Measurements from ENCODE around the gene FAM181A. TPM values are rescaled to one million over a fixed set of nuclear protein-coding genes. Genes with fewer than 3 reads are reported as not detected.

Gene FAM181A
- total RNA-seq, 1 experiment from 2014 or later = not detected

DNA sequence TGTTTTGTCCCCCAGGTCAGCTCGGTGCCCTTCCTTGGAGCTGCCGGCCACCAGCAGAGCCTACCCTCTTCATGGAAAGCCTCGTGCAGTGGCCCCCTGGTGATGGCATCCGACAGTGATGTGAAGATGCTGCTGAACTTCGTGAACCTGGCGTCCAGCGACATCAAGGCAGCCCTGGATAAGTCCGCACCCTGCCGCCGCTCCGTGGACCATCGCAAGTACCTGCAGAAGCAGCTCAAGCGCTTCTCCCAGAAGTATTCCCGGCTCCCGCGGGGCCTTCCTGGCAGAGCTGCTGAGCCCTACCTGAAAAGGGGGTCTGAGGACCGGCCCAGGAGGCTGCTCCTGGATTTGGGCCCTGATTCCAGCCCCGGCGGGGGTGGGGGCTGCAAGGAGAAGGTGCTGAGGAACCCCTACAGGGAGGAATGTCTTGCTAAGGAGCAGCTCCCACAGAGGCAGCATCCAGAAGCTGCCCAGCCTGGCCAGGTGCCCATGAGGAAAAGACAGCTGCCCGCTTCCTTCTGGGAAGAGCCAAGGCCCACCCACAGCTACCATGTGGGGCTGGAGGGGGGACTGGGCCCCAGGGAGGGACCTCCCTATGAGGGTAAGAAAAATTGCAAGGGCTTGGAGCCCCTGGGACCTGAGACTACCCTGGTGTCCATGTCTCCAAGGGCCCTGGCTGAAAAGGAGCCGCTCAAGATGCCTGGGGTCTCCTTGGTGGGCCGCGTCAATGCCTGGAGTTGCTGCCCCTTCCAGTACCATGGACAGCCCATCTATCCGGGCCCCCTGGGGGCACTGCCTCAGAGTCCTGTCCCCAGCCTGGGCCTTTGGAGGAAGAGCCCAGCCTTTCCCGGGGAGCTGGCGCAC is 1.3 kb downstream of the FAM181A start:
- Histone ChIP-seq H2AK5ac (ENCODE audit: insufficient read length, low read length) (no peak overlapping the region), H2AFZ (ENCODE audit: low read length) (no peak overlapping the region), H3K27ac (ENCODE audit: insufficient read length, low read depth, low read length) (no peak overlapping the region), H2BK120ac (ENCODE audit: low read depth, low read length, poor library complexity, severe bottlenecking) (no peak overlapping the region), H3K79me2 (ENCODE audit: insufficient read depth, low read length) (no peaks in the 10 kb centered on the region), H3K4me1 (ENCODE audit: insufficient read depth, low read length) (no peaks in the 10 kb centered on the region), H2BK20ac (ENCODE audit: low read depth, low read length, poor library complexity, severe bottlenecking) (no peak overlapping the region), H4K20me1 (ENCODE audit: control insufficient read depth, insufficient read depth, insufficient read length) (no peaks in the 10 kb centered on the region), H3K79me1 (ENCODE audit: insufficient read depth, low read depth, low read length, poor library complexity, severe bottlenecking) (no peaks in the 10 kb centered on the region), H3K14ac (ENCODE audit: insufficient read depth, low read length) (no peak overlapping the region), H3K4me2 (ENCODE audit: insufficient read depth, insufficient read length, low read length) (no peak overlapping the region), H3K9ac (ENCODE audit: extremely low read depth, insufficient read length, low read length) (no peak overlapping the region), H2BK15ac (ENCODE audit: low read depth, low read length) (no peak overlapping the region), H3K23me2 (ENCODE audit: insufficient read length, low read depth, low read length, poor library complexity, severe bottlenecking) (no peaks in the 10 kb centered on the region), H3K9me3 (ENCODE audit: control insufficient read depth, low read depth, low read length) (no peaks in the 10 kb centered on the region), H3K27me3 (ENCODE audit: insufficient read depth, low read length) (no peaks in the 10 kb centered on the region), H3K18ac (ENCODE audit: insufficient read length, low read depth, low read length) (no peak overlapping the region), H3K56ac (ENCODE audit: insufficient read length, low read depth, low read length) (no peak overlapping the region), H4K8ac (replicated peaks; ENCODE audit: insufficient read length, low read depth, low read length) (no peak overlapping the region), H3T11ph (ENCODE audit: low read length) (no peak overlapping the region), H2BK5ac (ENCODE audit: insufficient read length, low read length) (no peak overlapping the region), H3K23ac (ENCODE audit: insufficient read length, low read depth, low read length) (no peak overlapping the region), H2BK12ac (ENCODE audit: insufficient read length, low read depth, low read length) (no peak overlapping the region), H4K91ac (ENCODE audit: insufficient read length, low read depth, low read length) (no peak overlapping the region), H4K5ac (ENCODE audit: insufficient read length, low read depth, low read length) (no peak overlapping the region), H3K4ac (ENCODE audit: low read depth, low read length) (no peak overlapping the region)
- Mint-ChIP-seq H3K27me3 (ENCODE audit: low read depth) (no peaks in the 10 kb centered on the region; the same call in 1 of the 2 replicates), H3K36me3 (ENCODE audit: insufficient read depth in 1 of 3, low read depth in 3 of 3) (no peaks in the 10 kb centered on the region), H3K4me3 (no peak overlapping the region), H3K4me1 (peaks cover 0 to 8% of the 10 kb centered on the region in 2 experiments; a peak in 3 of 4 replicates), H3K9me3 (no peaks in the 10 kb centered on the region), H3K27ac (no peak overlapping the region)
- no CpG with 5 or more reads among the region's 26 CpGs for WGBS (ENCODE audit: extremely low coverage, insufficient read length, low lambda C conversion rate)
- DNase-seq = no peak
- TF ChIP-seq, protein P1, sequence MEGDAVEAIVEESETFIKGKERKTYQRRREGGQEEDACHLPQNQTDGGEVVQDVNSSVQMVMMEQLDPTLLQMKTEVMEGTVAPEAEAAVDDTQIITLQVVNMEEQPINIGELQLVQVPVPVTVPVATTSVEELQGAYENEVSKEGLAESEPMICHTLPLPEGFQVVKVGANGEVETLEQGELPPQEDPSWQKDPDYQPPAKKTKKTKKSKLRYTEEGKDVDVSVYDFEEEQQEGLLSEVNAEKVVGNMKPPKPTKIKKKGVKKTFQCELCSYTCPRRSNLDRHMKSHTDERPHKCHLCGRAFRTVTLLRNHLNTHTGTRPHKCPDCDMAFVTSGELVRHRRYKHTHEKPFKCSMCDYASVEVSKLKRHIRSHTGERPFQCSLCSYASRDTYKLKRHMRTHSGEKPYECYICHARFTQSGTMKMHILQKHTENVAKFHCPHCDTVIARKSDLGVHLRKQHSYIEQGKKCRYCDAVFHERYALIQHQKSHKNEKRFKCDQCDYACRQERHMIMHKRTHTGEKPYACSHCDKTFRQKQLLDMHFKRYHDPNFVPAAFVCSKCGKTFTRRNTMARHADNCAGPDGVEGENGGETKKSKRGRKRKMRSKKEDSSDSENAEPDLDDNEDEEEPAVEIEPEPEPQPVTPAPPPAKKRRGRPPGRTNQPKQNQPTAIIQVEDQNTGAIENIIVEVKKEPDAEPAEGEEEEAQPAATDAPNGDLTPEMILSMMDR (conservative IDR thresholded peaks at IDR 0.05) = no peak

Measured in H9 (cell line).